ENCODE measurements around the gene AFAP1L1. TPM values are rescaled to one million over a fixed set of nuclear protein-coding genes. Genes with fewer than 3 reads are reported as not detected.

Gene AFAP1L1
- total RNA-seq, 2 experiments from 2014 or later: not detected

- H3K36me3 Mint-ChIP-seq (ENCODE audit: low read depth): no peaks in the 10 kb centered on the region
- CTCF ChIA-PET: interaction anchor here (0.7 to 12.4 kb wide), 3 partner anchors 55 to 119 kb away, joined by 3 to 278 read pairs (median 3); no protein-coding TSS in a partner anchor
- peaks cover 3% of the 10 kb centered on the region for H3K4me1 Mint-ChIP-seq
- H3K27me3 Mint-ChIP-seq: no peaks in the 10 kb centered on the region
- POLR2A ChIA-PET: no interaction called here
- H3K4me3 Mint-ChIP-seq: no peak overlapping the region
- H3K9me3 Mint-ChIP-seq: no peaks in the 10 kb centered on the region
- DNase-seq: no peak
- no peak overlapping the region for H3K27ac Mint-ChIP-seq
Measured at GRCh38 chr5:149313151-149313841, 41.6 kb downstream of the AFAP1L1 start.

DNA sequence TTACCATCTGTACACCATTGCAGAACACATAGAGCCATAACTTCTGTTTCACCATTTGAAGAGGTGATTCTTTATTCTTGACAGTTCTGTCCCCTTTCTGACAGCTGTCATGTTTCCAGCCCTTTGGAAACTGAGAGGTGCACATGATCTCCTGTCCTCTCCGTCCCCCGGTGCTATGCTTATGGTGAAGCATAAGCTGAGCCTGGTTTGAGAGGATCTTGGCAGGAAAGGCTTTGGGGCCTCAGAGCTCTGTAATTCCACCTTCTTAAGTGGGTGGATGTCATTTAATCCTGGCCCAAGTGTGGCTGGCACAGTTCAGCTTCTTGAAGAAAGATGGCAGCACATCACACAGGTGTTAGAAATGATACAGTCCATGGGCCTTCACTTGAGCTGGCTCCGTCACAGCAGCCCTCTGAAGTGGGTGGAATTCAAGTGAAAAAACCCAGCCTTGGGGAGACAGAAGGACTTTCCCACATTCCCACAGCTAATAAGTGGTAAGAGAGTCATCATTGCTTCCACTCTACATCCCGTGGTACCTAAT is 43.0 kb downstream of the AFAP1L1 start:
- H3K36me3 Mint-ChIP-seq (ENCODE audit: low read depth): no peaks in the 10 kb centered on the region
- CTCF ChIA-PET: interaction anchor here (0.8 to 12.4 kb wide), 13 partner anchors 9 to 265 kb away, joined by 3 to 278 read pairs (median 5); partner anchors contain the start of gene GRPEL2
- peaks cover 3% of the 10 kb centered on the region for H3K4me1 Mint-ChIP-seq
- H3K27me3 Mint-ChIP-seq: no peaks in the 10 kb centered on the region
- H3K27ac Mint-ChIP-seq: no peak overlapping the region
- POLR2A ChIA-PET: interaction anchor here (0.8 to 1.3 kb wide), 2 partner anchors 30 to 54 kb away, joined by 3 read pairs; partner anchors contain the start of gene GRPEL2
- no peak overlapping the region for H3K4me3 Mint-ChIP-seq
- DNase-seq: no peak
- no peaks in the 10 kb centered on the region for H3K9me3 Mint-ChIP-seq

GRCh38 chr5:149315753-149316152 is 44.1 kb downstream of the AFAP1L1 start:
- ChIA-PET CTCF (interaction anchor here (0.8 to 12.4 kb wide), 7 partner anchors 8 to 264 kb away, joined by 3 to 278 read pairs (median 5); no protein-coding TSS in a partner anchor), POLR2A (interaction anchor here (1.3 kb wide), 1 partner anchor 53 kb away, joined by 3 read pairs; no protein-coding TSS in a partner anchor)
- Mint-ChIP-seq H3K4me1 (peaks cover 3% of the 10 kb centered on the region), H3K36me3 (ENCODE audit: low read depth) (no peaks in the 10 kb centered on the region), H3K9me3 (no peaks in the 10 kb centered on the region), H3K27ac (no peak overlapping the region), H3K4me3 (no peak overlapping the region), H3K27me3 (no peaks in the 10 kb centered on the region)
- DNase-seq: no peak

DNA sequence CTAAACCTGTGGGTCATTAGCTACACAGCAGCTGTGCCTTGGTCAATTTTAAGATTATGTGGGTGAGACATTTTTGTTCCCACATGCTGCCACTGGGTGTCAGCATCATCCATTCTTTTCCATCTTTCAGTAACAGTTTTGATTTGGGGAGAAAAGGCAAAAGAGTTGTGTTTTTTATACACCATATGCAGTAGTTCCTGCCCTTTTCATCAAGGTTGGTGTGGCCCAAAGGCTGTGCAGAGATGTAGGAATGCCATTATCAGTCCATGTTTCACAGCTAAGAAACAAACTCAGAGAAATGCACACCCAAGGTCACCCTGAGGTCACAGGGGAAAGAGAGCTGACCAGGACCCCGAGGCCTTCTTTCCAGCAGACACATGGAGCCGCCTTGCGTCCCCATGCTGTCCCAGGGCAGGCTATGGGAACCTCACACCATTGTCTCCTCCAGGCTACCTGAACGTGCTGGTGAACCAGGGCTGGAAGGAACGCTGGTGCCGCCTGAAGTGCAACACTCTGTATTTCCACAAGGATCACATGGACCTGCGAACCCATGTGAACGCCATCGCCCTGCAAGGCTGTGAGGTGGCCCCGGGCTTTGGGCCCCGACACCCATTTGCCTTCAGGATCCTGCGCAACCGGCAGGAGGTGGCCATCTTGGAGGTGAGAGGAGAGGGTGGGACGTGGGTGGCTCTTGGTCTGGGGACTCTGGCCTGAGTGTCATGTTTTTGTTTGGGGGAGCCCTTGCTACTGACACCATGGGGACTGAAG is 45.8 kb downstream of the AFAP1L1 start:
- peaks cover 2% of the 10 kb centered on the region for H3K4me1 Mint-ChIP-seq
- CTCF ChIA-PET: interaction anchor here (0.7 to 12.4 kb wide), 16 partner anchors 9 to 234 kb away, joined by 3 to 278 read pairs (median 4); partner anchors contain the start of genes GRPEL2 and PCYOX1L
- no peak overlapping the region for H3K27ac Mint-ChIP-seq
- H3K36me3 Mint-ChIP-seq (ENCODE audit: low read depth): no peaks in the 10 kb centered on the region
- DNase-seq: peak; percentile 45
- POLR2A ChIA-PET: interaction anchor here (0.7 to 1.7 kb wide), 4 partner anchors 28 to 58 kb away, joined by 3 to 9 read pairs (median 6); partner anchors contain the start of gene GRPEL2
- H3K9me3 Mint-ChIP-seq: no peaks in the 10 kb centered on the region
- H3K4me3 Mint-ChIP-seq: no peak overlapping the region
- no peaks in the 10 kb centered on the region for H3K27me3 Mint-ChIP-seq

DNA sequence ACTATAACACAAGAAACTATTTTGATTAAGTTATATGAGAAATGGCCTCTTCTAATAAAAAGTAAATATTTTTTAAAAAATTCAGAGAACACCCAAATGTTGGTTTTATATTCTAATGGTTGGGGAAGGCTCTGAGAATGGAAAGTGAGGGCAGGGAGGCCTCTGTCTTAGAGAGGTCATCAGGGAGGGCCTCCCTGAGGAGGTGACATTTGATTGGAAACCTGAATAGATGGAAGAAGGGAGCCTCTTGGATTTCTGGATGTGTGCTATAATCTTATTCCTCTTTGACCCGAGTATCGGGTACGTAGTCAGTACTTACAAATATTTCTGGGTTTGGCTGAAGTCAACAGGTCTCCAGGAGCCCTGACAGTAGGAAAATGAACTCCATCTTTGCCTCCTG is 47.5 kb downstream of the AFAP1L1 start:
- Mint-ChIP-seq H3K4me3 (no peak overlapping the region), H3K36me3 (ENCODE audit: low read depth) (no peaks in the 10 kb centered on the region), H3K27ac (no peak overlapping the region), H3K27me3 (no peaks in the 10 kb centered on the region), H3K4me1 (peaks cover 2% of the 10 kb centered on the region), H3K9me3 (no peaks in the 10 kb centered on the region)
- POLR2A ChIA-PET: no interaction called here
- CTCF ChIA-PET: interaction anchor here (0.7 to 12.4 kb wide), 4 partner anchors 39 to 114 kb away, joined by 3 to 278 read pairs (median 9); partner anchors contain the start of gene PCYOX1L
- no peak for DNase-seq

DNA sequence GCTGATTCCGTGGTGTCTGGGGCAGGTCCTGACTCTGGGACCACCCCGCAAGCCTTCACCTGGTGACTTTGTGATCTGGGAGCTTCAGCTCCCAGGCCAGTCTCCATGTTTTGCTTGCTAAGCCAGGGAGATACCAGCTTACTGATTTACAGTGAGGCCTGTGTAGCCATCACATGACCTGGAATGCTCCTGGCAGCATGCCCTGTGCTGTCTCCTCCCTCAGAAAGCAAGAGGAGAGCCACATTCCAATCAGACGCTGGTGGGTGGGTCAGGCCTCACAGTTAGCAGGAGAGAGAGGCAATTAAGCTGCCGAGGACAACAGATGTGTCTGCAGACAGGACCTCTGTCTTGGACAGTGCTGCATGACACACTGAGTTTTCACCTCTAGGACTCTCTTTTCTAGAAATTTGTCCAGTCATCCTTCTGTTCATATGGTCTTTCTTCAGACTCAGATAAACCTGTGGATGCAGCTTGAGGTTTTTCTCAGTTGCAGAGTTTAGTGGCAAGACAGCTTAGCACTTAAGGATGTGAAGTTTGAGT is 49.2 kb downstream of the AFAP1L1 start:
- POLR2A ChIA-PET: interaction anchor here (1.0 to 1.8 kb wide), 3 partner anchors 24 to 40 kb away, joined by 3 to 7 read pairs (median 3); partner anchors contain the start of gene GRPEL2
- Mint-ChIP-seq H3K4me3 (no peak overlapping the region), H3K27ac (no peak overlapping the region), H3K4me1 (peaks cover 2% of the 10 kb centered on the region), H3K27me3 (no peaks in the 10 kb centered on the region), H3K36me3 (ENCODE audit: low read depth) (no peaks in the 10 kb centered on the region), H3K9me3 (no peaks in the 10 kb centered on the region)
- DNase-seq: no peak
- CTCF ChIA-PET: interaction anchor here (0.7 to 12.4 kb wide), 10 partner anchors 14 to 244 kb away, joined by 3 to 278 read pairs (median 4); partner anchors contain the start of genes GRPEL2 and PCYOX1L

GRCh38 chr5:149322518-149322917 is 50.9 kb downstream of the AFAP1L1 start:
- H3K27ac Mint-ChIP-seq: no peak overlapping the region
- DNase-seq: no peak
- H3K36me3 Mint-ChIP-seq (ENCODE audit: low read depth): no peaks in the 10 kb centered on the region
- no peak overlapping the region for H3K4me3 Mint-ChIP-seq
- no peaks in the 10 kb centered on the region for H3K27me3 Mint-ChIP-seq
- no peaks in the 10 kb centered on the region for H3K9me3 Mint-ChIP-seq
- ChIA-PET POLR2A (interaction anchor here (1.3 to 3.3 kb wide), 2 partner anchors 12 to 22 kb away, joined by 3 to 14 read pairs; partner anchors contain the start of gene GRPEL2), CTCF (interaction anchor here (1.3 to 12.4 kb wide), 3 partner anchors 8 to 62 kb away, joined by 3 to 278 read pairs (median 9); no protein-coding TSS in a partner anchor)
- H3K4me1 Mint-ChIP-seq: peaks cover 2% of the 10 kb centered on the region

GRCh38 chr5:149323210-149323609 is 51.6 kb downstream of the AFAP1L1 start:
- Mint-ChIP-seq H3K36me3 (ENCODE audit: low read depth) (no peaks in the 10 kb centered on the region), H3K27ac (no peak overlapping the region), H3K4me1 (peaks cover 2% of the 10 kb centered on the region), H3K27me3 (no peaks in the 10 kb centered on the region), H3K4me3 (no peak overlapping the region), H3K9me3 (no peaks in the 10 kb centered on the region)
- POLR2A ChIA-PET: interaction anchor here (1.3 to 3.3 kb wide), 2 partner anchors 13 to 21 kb away, joined by 3 to 14 read pairs; partner anchors contain the start of gene GRPEL2
- CTCF ChIA-PET: interaction anchor here (0.6 to 12.4 kb wide), 6 partner anchors 8 to 119 kb away, joined by 3 to 278 read pairs (median 4); no protein-coding TSS in a partner anchor
- no peak for DNase-seq

DNA sequence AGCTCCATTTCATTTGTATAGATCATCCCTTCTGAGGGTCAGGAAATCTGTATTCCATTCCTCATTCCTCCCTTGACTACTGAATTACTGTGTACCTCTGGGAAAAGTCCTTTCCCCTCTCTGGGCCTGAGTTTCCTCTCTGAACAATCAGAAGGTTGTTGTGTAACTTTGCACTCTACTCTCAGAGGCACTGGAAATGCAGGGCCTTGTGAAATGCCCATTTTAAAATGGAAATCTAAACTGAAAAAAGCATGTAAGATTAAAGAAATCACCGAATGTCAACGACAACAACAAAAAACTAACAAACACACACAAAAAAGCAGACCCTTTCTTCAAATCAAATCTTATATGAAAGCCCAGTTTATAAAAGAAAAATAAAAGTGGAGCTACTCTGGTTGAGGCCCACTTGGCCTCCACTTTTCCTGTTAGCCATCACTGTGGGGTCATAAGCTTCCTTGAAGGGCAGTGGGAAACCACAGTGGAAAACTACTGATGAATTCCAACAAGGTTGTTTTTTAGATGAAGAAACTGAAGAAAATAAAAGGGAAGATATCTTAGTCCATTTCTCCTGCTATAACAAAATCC is 52.1 kb downstream of the AFAP1L1 start:
- peaks cover 2% of the 10 kb centered on the region for H3K4me1 Mint-ChIP-seq
- no peaks in the 10 kb centered on the region for H3K36me3 Mint-ChIP-seq (ENCODE audit: low read depth)
- no peaks in the 10 kb centered on the region for H3K9me3 Mint-ChIP-seq
- no peaks in the 10 kb centered on the region for H3K27me3 Mint-ChIP-seq
- H3K4me3 Mint-ChIP-seq: no peak overlapping the region
- POLR2A ChIA-PET: interaction anchor here (1.3 to 3.3 kb wide), 2 partner anchors 14 to 21 kb away, joined by 3 to 14 read pairs; partner anchors contain the start of gene GRPEL2
- CTCF ChIA-PET: interaction anchor here (0.6 to 12.4 kb wide), 6 partner anchors 9 to 118 kb away, joined by 3 to 278 read pairs (median 4); no protein-coding TSS in a partner anchor
- H3K27ac Mint-ChIP-seq: no peak overlapping the region
- DNase-seq: no peak

DNA sequence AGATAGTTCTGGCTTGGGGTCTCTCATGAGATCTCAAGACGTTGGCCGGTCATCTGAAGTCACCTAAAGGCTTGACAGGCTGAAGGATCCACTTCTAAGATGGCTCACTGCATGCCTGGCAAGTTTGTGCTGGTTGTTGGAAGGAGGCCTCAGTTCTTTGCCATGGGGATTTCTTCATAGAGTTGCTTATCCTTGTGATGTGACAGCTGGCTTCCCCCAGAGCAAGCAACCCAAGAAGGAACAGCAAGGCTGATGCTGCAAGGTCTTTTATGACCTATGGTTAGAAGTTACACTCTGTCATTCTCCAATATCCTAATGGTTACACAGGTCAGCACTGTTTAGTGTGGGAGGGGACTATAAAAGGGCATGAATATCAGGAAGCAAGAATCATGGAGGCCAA is 53.0 kb downstream of the AFAP1L1 start:
- Mint-ChIP-seq H3K4me3 (no peak overlapping the region), H3K27ac (no peak overlapping the region), H3K4me1 (peaks cover 2% of the 10 kb centered on the region), H3K9me3 (no peaks in the 10 kb centered on the region), H3K27me3 (no peaks in the 10 kb centered on the region), H3K36me3 (ENCODE audit: low read depth) (no peaks in the 10 kb centered on the region)
- ChIA-PET CTCF (interaction anchor here (1.6 to 2.3 kb wide), 2 partner anchors 10 to 44 kb away, joined by 5 to 9 read pairs; no protein-coding TSS in a partner anchor), POLR2A (interaction anchor here (0.7 to 3.3 kb wide), 3 partner anchors 20 to 33 kb away, joined by 4 to 14 read pairs (median 8); partner anchors contain the start of genes GRPEL2 and PCYOX1L)
- no peak for DNase-seq

DNA sequence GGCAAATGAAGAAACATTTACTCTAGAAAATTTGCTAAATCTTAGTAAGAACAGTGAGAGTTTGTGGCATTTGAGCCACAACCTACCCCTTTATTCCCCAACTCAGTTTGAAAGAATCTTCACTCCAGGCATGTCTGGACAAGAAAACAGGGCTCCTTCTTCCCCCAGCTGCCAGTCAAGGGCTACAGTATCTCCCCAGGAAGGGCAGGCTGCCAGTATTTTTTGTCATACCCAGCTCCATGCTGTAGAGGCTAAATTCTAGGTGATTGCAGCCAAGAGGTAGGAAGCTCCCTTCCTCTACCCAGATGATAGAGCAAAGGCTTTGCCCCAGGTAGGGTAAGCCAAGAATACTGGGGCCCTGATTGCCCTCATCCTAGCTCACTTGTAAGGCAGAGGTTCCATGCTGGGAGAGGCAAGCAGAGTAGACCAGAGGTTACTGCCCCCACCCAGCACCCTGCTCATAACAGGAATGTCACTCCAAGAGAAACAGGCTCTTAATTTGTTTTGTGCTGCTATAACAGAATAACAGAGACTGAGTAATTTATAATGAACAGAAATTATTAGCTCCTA is 53.6 kb downstream of the AFAP1L1 start:
- CTCF ChIA-PET: interaction anchor here (1.6 kb wide), 1 partner anchor 43 kb away, joined by 5 read pairs; no protein-coding TSS in a partner anchor
- POLR2A ChIA-PET: interaction anchor here (0.7 to 1.6 kb wide), 3 partner anchors 20 to 67 kb away, joined by 3 to 8 read pairs (median 4); partner anchors contain the start of genes GRPEL2 and PCYOX1L
- peaks cover 2% of the 10 kb centered on the region for H3K4me1 Mint-ChIP-seq
- no peak overlapping the region for H3K4me3 Mint-ChIP-seq
- no peaks in the 10 kb centered on the region for H3K27me3 Mint-ChIP-seq
- no peak overlapping the region for H3K27ac Mint-ChIP-seq
- DNase-seq: no peak
- no peaks in the 10 kb centered on the region for H3K9me3 Mint-ChIP-seq
- no peaks in the 10 kb centered on the region for H3K36me3 Mint-ChIP-seq (ENCODE audit: low read depth)

Measured in activated CD4-positive, alpha-beta memory T cell treated with anti-CD3 and anti-CD28 coated beads, Interleukin-2, amount 10 ng/mL, durations not matched to agents 7 days and 5 days (primary cell).